Stimulated activated naive CD8-positive, alpha-beta T cell treated with anti-CD3 and anti-CD28 coated beads, Interleukin-15, Interleukin-2, amounts not matched to agents 100 U/mL and 50 U/mL, for 24 hours (primary cell): ENCODE results near the gene HIRA.

ENCODE experiments used
- ATAC-seq: fragments of 150-1000 bp; cut with Tn5 transposase; one replicate; pipeline ENCODE4 v1.10.0; 2021
- DNase-seq: peaks from one replicate; pipeline ENCODE4 v3.0.0; 2021

The HIRA gene

GRCh38 chr22:19407649-19408606 is 23.6 kb downstream of the HIRA start:
- ATAC-seq (no peak), DNase-seq (no peak)

- DNase-seq (no peak), ATAC-seq (no peak)
Observed at GRCh38 chr22:19406846-19407245, 24.7 kb downstream of the HIRA start.

- DNase-seq (no peak), ATAC-seq (no peak)
Observed at GRCh38 chr22:19406281-19406811, 25.2 kb downstream of the HIRA start.

GRCh38 chr22:19405652-19406051 is 25.9 kb downstream of the HIRA start:
- ATAC-seq (no peak), DNase-seq (no peak)

GRCh38 chr22:19405133-19405532 is 26.4 kb downstream of the HIRA start:
- DNase-seq: no peak
- ATAC-seq: no peak

GRCh38 chr22:19404676-19405075 is 26.9 kb downstream of the HIRA start:
- ATAC-seq: no peak
- no peak for DNase-seq

GRCh38 chr22:19402642-19403191 is 28.8 kb downstream of the HIRA start:
- no peak for DNase-seq
- no peak for ATAC-seq

- no peak for DNase-seq
- no peak for ATAC-seq
Observed at GRCh38 chr22:19401483-19401882, 30.1 kb downstream of the HIRA start.

GRCh38 chr22:19400881-19401280 is 30.7 kb downstream of the HIRA start:
- DNase-seq: no peak
- ATAC-seq: no peak

GRCh38 chr22:19398652-19399051 is 32.9 kb downstream of the HIRA start:
- DNase-seq (no peak), ATAC-seq (no peak)

- DNase-seq: no peak
- ATAC-seq: no peak
Observed at GRCh38 chr22:19398206-19398605, 33.3 kb downstream of the HIRA start.

GRCh38 chr22:19397734-19398104 is 33.8 kb downstream of the HIRA start:
- ATAC-seq: no peak
- no peak for DNase-seq

- ATAC-seq: no peak
- no peak for DNase-seq
Observed at GRCh38 chr22:19396934-19397733, 34.4 kb downstream of the HIRA start.

- DNase-seq: no peak
- ATAC-seq: no peak
Observed at GRCh38 chr22:19396561-19396933, 35.0 kb downstream of the HIRA start.

- ATAC-seq: no peak
- no peak for DNase-seq
Observed at GRCh38 chr22:19395276-19395675, 36.3 kb downstream of the HIRA start.

GRCh38 chr22:19394274-19395050 is 37.1 kb downstream of the HIRA start:
- no peak for ATAC-seq
- DNase-seq: no peak

GRCh38 chr22:19393704-19394103 is 37.8 kb downstream of the HIRA start:
- DNase-seq (no peak), ATAC-seq (no peak)

GRCh38 chr22:19387575-19387974 is 44.0 kb downstream of the HIRA start:
- no peak for DNase-seq
- no peak for ATAC-seq

GRCh38 chr22:19387038-19387437 is 44.5 kb downstream of the HIRA start:
- DNase-seq (no peak), ATAC-seq (no peak)

GRCh38 chr22:19386248-19386647 is 45.3 kb downstream of the HIRA start:
- DNase-seq: no peak
- ATAC-seq: no peak

GRCh38 chr22:19385221-19385906 is 46.2 kb downstream of the HIRA start:
- DNase-seq (no peak), ATAC-seq (no peak)
